WTC11 (cell line): ENCODE data around the gene PRKRA. TPM values are rescaled to one million over a fixed set of nuclear protein-coding genes. Genes with fewer than 3 reads are reported as not detected.

Source experiments
- ATAC-seq: fragments of 200-7000 bp; cut with Tn5 transposase; 2 replicates; pipeline ENCODE4 v1.10.0; 2021; ENCODE audit warnings: mild to moderate bottlenecking, moderate library complexity
- CTCF ChIA-PET: fragments of 300-600 bp; sonication (Branson Sonifier 250); formaldehyde crosslinking; loops from one replicate; lab custom pipeline; 2021; ENCODE audit warnings: antibody characterized with exemption; lab: Charles Lee
- POLR2A ChIA-PET: fragments of 350-600 bp; sonication (Branson Sonifier 250); formaldehyde crosslinking; loops from one replicate; lab custom pipeline; 2021; ENCODE audit warnings: antibody characterized with exemption; lab: Charles Lee
- DNase-seq: peaks from one replicate; pipeline ENCODE4 v3.0.0; 2021; ENCODE audit warnings: low spot score
- H3K27ac Mint-ChIP-seq: 2 replicates; pipeline ENCODE4 v1.8.0; 2021; ENCODE audit warnings: mixed read lengths
- H3K27me3 Mint-ChIP-seq: 2 replicates; pipeline ENCODE4 v1.8.0; 2021; ENCODE audit warnings: low read depth, mild to moderate bottlenecking, moderate library complexity, mixed read lengths
- H3K36me3 Mint-ChIP-seq: 2 replicates; pipeline ENCODE4 v1.8.0; 2021; ENCODE audit warnings: mixed read lengths
- H3K4me1 Mint-ChIP-seq: 2 replicates; pipeline ENCODE4 v1.8.0; 2022; ENCODE audit warnings: mixed read lengths
- H3K4me3 Mint-ChIP-seq: 2 replicates; pipeline ENCODE4 v1.8.0; 2021; ENCODE audit warnings: mild to moderate bottlenecking, moderate library complexity, mixed read lengths
- H3K9me3 Mint-ChIP-seq: 2 replicates; pipeline ENCODE4 v1.8.0; 2021; ENCODE audit warnings: mixed read lengths
- AR ChIP-seq: fragments of 250-450 bp; sonication (Bioruptor Pico); IDR thresholded peaks from 2 replicates; pipeline ENCODE4 v1.9.0; 2021; ENCODE audit warnings: mild to moderate bottlenecking
- CDX4 ChIP-seq: fragments of 250-450 bp; sonication (Bioruptor Pico); IDR thresholded peaks from 2 replicates; pipeline ENCODE4 v1.9.0; 2021; ENCODE audit warnings: moderate library complexity, mild to moderate bottlenecking, inconsistent platforms, borderline replicate concordance
- E2F5 ChIP-seq: sonication (generic); formaldehyde crosslinking; IDR thresholded peaks from 2 replicates; pipeline ENCODE4 v1.8.1; 2022; ENCODE audit warnings: mild to moderate bottlenecking, moderate library complexity, missing genetic modification reagents
- FOXK1 ChIP-seq: sonication (generic); formaldehyde crosslinking; IDR thresholded peaks from 2 replicates; pipeline ENCODE4 v1.8.0; 2022; ENCODE audit warnings: mild to moderate bottlenecking, moderate library complexity, missing genetic modification reagents
- HMGXB4 ChIP-seq: sonication (generic); formaldehyde crosslinking; IDR thresholded peaks from 2 replicates; pipeline ENCODE4 v1.8.1; 2023; ENCODE audit warnings: mild to moderate bottlenecking, moderate library complexity, missing genetic modification reagents
- MYBL2 ChIP-seq: sonication (generic); formaldehyde crosslinking; IDR thresholded peaks from 2 replicates; pipeline ENCODE4 v1.8.1; 2023; ENCODE audit warnings: mild to moderate bottlenecking, moderate library complexity, missing genetic modification reagents
- NFATC4 ChIP-seq: fragments of 250-450 bp; sonication (Bioruptor Pico); IDR thresholded peaks from 2 replicates; pipeline ENCODE4 v1.9.0; 2021; ENCODE audit warnings: mild to moderate bottlenecking
- NR1H2 ChIP-seq: sonication (generic); formaldehyde crosslinking; IDR thresholded peaks from 2 replicates; pipeline ENCODE4 v1.9.0; 2021; ENCODE audit warnings: mild to moderate bottlenecking, moderate library complexity, missing genetic modification reagents
- PREB ChIP-seq: sonication (generic); formaldehyde crosslinking; IDR thresholded peaks from 2 replicates; pipeline ENCODE4 v1.8.1; 2022; ENCODE audit warnings: mild to moderate bottlenecking, missing genetic modification reagents, moderate library complexity, borderline replicate concordance
- PRRX2 ChIP-seq: fragments of 250-450 bp; sonication (Bioruptor Pico); IDR thresholded peaks from 2 replicates; pipeline ENCODE4 v1.8.0; 2021; ENCODE audit warnings: mild to moderate bottlenecking
- SMAD3 ChIP-seq: sonication (generic); formaldehyde crosslinking; IDR thresholded peaks from 2 replicates; pipeline ENCODE4 v1.8.0; 2022; ENCODE audit warnings: missing genetic modification reagents, mild to moderate bottlenecking, borderline replicate concordance
- SMAD4 ChIP-seq: sonication (generic); formaldehyde crosslinking; IDR thresholded peaks from 2 replicates; pipeline ENCODE4 v1.8.0; 2022; ENCODE audit warnings: mild to moderate bottlenecking, missing genetic modification reagents
- STAT6 ChIP-seq: sonication (generic); formaldehyde crosslinking; conservative IDR thresholded peaks from 2 replicates; pipeline ENCODE4 v1.8.1; 2023; ENCODE audit warnings: mild to moderate bottlenecking, low read depth, missing genetic modification reagents, moderate library complexity
- USF1 ChIP-seq: sonication (generic); formaldehyde crosslinking; IDR thresholded peaks from 2 replicates; pipeline ENCODE4 v1.8.0; 2022; ENCODE audit warnings: mild to moderate bottlenecking, missing genetic modification reagents
- USF2 ChIP-seq: sonication (generic); formaldehyde crosslinking; IDR thresholded peaks from 2 replicates; pipeline ENCODE4 v1.8.1; 2023; ENCODE audit warnings: mild to moderate bottlenecking, missing genetic modification reagents, moderate library complexity
- ZBTB43 ChIP-seq: sonication (generic); formaldehyde crosslinking; IDR thresholded peaks from 2 replicates; pipeline ENCODE4 v1.8.1; 2023; ENCODE audit warnings: mild to moderate bottlenecking, missing genetic modification reagents
- ZNF138 ChIP-seq: sonication (generic); formaldehyde crosslinking; conservative IDR thresholded peaks from 2 replicates; pipeline ENCODE4 v1.8.1; 2022; ENCODE audit warnings: mild to moderate bottlenecking, moderate library complexity, missing genetic modification reagents
- ZNF263 ChIP-seq: sonication (generic); formaldehyde crosslinking; IDR thresholded peaks from 2 replicates; pipeline ENCODE4 v1.8.1; 2022; ENCODE audit warnings: low read depth, mild to moderate bottlenecking, moderate library complexity, missing genetic modification reagents
- ZNF317 ChIP-seq: sonication (generic); formaldehyde crosslinking; IDR thresholded peaks from 2 replicates; pipeline ENCODE4 v1.8.1; 2023; ENCODE audit warnings: low read depth, mild to moderate bottlenecking, moderate library complexity, missing genetic modification reagents, borderline replicate concordance
- ZNF671 ChIP-seq: fragments of 250-450 bp; sonication (Bioruptor Pico); IDR thresholded peaks from 2 replicates; pipeline ENCODE4 v1.8.0; 2021; ENCODE audit warnings: mild to moderate bottlenecking
- total RNA-seq: library from RNA; stranded (reverse); gene quantifications from 3 replicates; pipeline ENCODE4 v1.2.3, GENCODE V29; 2021

Gene PRKRA
- total RNA-seq, 1 experiment from 2014 or later = 55.4 TPM

GRCh38 chr2:178386986-178387597 is 63.9 kb downstream of the PRKRA start (continued):
- no peak for TF ChIP-seq HMGXB4
- no peak for TF ChIP-seq PREB (CRISPR knock-in tag)
- TF ChIP-seq SMAD3 (CRISPR knock-in tag) = no peak
- no peak for TF ChIP-seq ZNF263
- TF ChIP-seq FOXK1 (CRISPR knock-in tag) = no peak
- no peak for TF ChIP-seq E2F5 (CRISPR knock-in tag)
- TF ChIP-seq PRRX2 (CRISPR knock-in tag) = no peak
- TF ChIP-seq, all 79 proteins: peak for 0

GRCh38 chr2:178385595-178386148 is 65.3 kb downstream of the PRKRA start:
- ATAC-seq (no peak), DNase-seq (no peak)
- H3K9me3 Mint-ChIP-seq = no peaks in the 10 kb centered on the region
- H3K4me1 Mint-ChIP-seq = peaks cover 17% of the 10 kb centered on the region
- no peaks in the 10 kb centered on the region for H3K27me3 Mint-ChIP-seq
- ChIA-PET POLR2A (no interaction called here), CTCF (no interaction called here)
- no peak overlapping the region for H3K27ac Mint-ChIP-seq
- H3K36me3 Mint-ChIP-seq = peaks cover 4% of the 10 kb centered on the region; the same call in 1 of the 2 replicates
- H3K4me3 Mint-ChIP-seq = no peak overlapping the region
- TF ChIP-seq ZNF138 (CRISPR knock-in tag) (no peak), NFATC4 (CRISPR knock-in tag) (no peak), PRRX2 (CRISPR knock-in tag) (no peak), CDX4 (CRISPR knock-in tag) (no peak), MYBL2 (CRISPR knock-in tag) (no peak), ZNF317 (CRISPR knock-in tag) (no peak), ZBTB43 (no peak), PREB (CRISPR knock-in tag) (no peak), NR1H2 (CRISPR knock-in tag) (no peak), ZNF671 (CRISPR knock-in tag) (no peak), USF2 (CRISPR knock-in tag) (no peak), USF1 (CRISPR knock-in tag) (no peak), STAT6 (no peak), AR (CRISPR knock-in tag) (no peak), SMAD4 (CRISPR knock-in tag) (no peak)
